HepG2 (cell line): ENCODE results near the gene ZNF747. TPM values are rescaled to one million over a fixed set of nuclear protein-coding genes. Genes with fewer than 3 reads are reported as not detected.

Experiments
- ARNT ChIP-seq: fragments of 450-650 bp; IDR thresholded peaks from 2 replicates; pipeline ENCODE4 v1.6.1; 2017
- ELF3 ChIP-seq: IDR thresholded peaks from 2 replicates; pipeline ENCODE4 v1.6.1; 2016; ENCODE audit warnings: missing genetic modification reagents, missing compliant biosample characterization
- HNRNPL ChIP-seq: fragments of 200-400 bp; formaldehyde crosslinking; IDR thresholded peaks from 2 replicates; pipeline ENCODE4 v1.6.1; 2017; ENCODE audit warnings: mild to moderate bottlenecking, low read depth, low read length
- KLF13 ChIP-seq: sonication (generic); formaldehyde crosslinking; IDR thresholded peaks from 2 replicates; pipeline ENCODE4 v1.4.0; 2020; ENCODE audit warnings: mild to moderate bottlenecking, missing genetic modification reagents
- NFKB2 ChIP-seq: sonication (generic); formaldehyde crosslinking; IDR thresholded peaks from 2 replicates; pipeline ENCODE4 v1.4.0; 2020; ENCODE audit warnings: missing genetic modification reagents, borderline replicate concordance
- ONECUT2 ChIP-seq: sonication (generic); formaldehyde crosslinking; IDR thresholded peaks from 2 replicates; pipeline ENCODE4 v1.4.0; 2020; ENCODE audit warnings: missing genetic modification reagents
- SATB2 ChIP-seq: sonication (generic); formaldehyde crosslinking; IDR thresholded peaks from 2 replicates; pipeline ENCODE4 v1.5.0; 2020; ENCODE audit warnings: missing genetic modification reagents
- SRSF4 ChIP-seq: fragments of 200-400 bp; formaldehyde crosslinking; IDR thresholded peaks from one replicate; pipeline ENCODE4 v1.6.1; 2018; ENCODE audit warnings: mild to moderate bottlenecking, low read depth, low read length, moderate library complexity; ENCODE audit not compliant: poor library complexity, severe bottlenecking
- SRSF9 ChIP-seq: fragments of 200-400 bp; formaldehyde crosslinking; IDR thresholded peaks from 2 replicates; pipeline ENCODE4 v1.6.1; 2018; ENCODE audit warnings: borderline replicate concordance, mild to moderate bottlenecking, low read depth, low read length; ENCODE audit not compliant: insufficient read depth, poor library complexity, severe bottlenecking
- ZBTB10 ChIP-seq: sonication (generic); formaldehyde crosslinking; IDR thresholded peaks from 2 replicates; pipeline ENCODE4 v1.4.0; 2020; ENCODE audit warnings: missing genetic modification reagents, borderline replicate concordance
- ZBTB42 ChIP-seq: sonication (generic); formaldehyde crosslinking; IDR thresholded peaks from 2 replicates; pipeline ENCODE4 v1.5.0; 2020; ENCODE audit warnings: mild to moderate bottlenecking, missing genetic modification reagents
- ZNF10 ChIP-seq: sonication (generic); formaldehyde crosslinking; IDR thresholded peaks from 2 replicates; pipeline ENCODE4 v1.4.0; 2020; ENCODE audit warnings: mild to moderate bottlenecking, low read depth, missing genetic modification reagents, borderline replicate concordance
- ZNF276 ChIP-seq: sonication (generic); formaldehyde crosslinking; IDR thresholded peaks from 2 replicates; pipeline ENCODE4 v1.4.0; 2020; ENCODE audit warnings: mild to moderate bottlenecking, low read depth, missing genetic modification reagents
- ZNF546 ChIP-seq: sonication (generic); formaldehyde crosslinking; conservative IDR thresholded peaks from 2 replicates; pipeline ENCODE4 v1.8.1; 2023; ENCODE audit warnings: mild to moderate bottlenecking, missing genetic modification reagents
- ZNF598 ChIP-seq: sonication (generic); formaldehyde crosslinking; IDR thresholded peaks from 2 replicates; pipeline ENCODE4 v1.5.1; 2020; ENCODE audit warnings: mild to moderate bottlenecking, missing genetic modification reagents, borderline replicate concordance
- ZNF672 ChIP-seq: sonication (generic); formaldehyde crosslinking; IDR thresholded peaks from 2 replicates; pipeline ENCODE4 v1.8.1; 2022; ENCODE audit warnings: missing genetic modification reagents
- polyA plus RNA-seq, 8 experiments: library from polyadenylated mRNA; depleted of rRNA in 3 of 8; stranded (reverse) in 7 of 8; unstranded in 1 of 8; fragments of >200 nt; fragmentation: Illumina TruSeq in 4 of 8; extraction: Trizol in 4 of 8; gene quantifications; 2 replicates each; pipeline versions ENCODE4 v1.2.1 to v1.2.3, GENCODE V29; 2011 to 2016; ENCODE audit warnings: low read depth in 4 of 8, missing spikeins in 1 of 8, mixed read lengths in 1 of 8; ENCODE audit not compliant: insufficient read depth in 1 of 8
- total RNA-seq, 5 experiments: library from RNA; depleted of rRNA; stranded (reverse); fragments of >200 nt; fragmentation: Illumina TruSeq; extraction: Trizol; gene quantifications; 2 replicates each; pipeline ENCODE4 v1.2.3, GENCODE V29; 2016; ENCODE audit warnings: low read depth in 1 of 5
- TF ChIP-seq, protein P1 (sequence below): sonication (generic); formaldehyde crosslinking; IDR thresholded peaks from 2 replicates; pipeline ENCODE4 v1.4.0; 2020; ENCODE audit warnings: mild to moderate bottlenecking, missing genetic modification reagents
- TF ChIP-seq, protein P2 (sequence below): sonication (generic); formaldehyde crosslinking; IDR thresholded peaks from 2 replicates; pipeline ENCODE4 v1.4.0; 2020; ENCODE audit warnings: mild to moderate bottlenecking, missing genetic modification reagents, borderline replicate concordance

ZNF747 gene
- total and polyA plus RNA-seq, 2 of the 13 experiments (the other 11 are each of a cell fraction or from before 2014, with no cell fraction given), result 7.2 to 10.2 TPM

DNA sequence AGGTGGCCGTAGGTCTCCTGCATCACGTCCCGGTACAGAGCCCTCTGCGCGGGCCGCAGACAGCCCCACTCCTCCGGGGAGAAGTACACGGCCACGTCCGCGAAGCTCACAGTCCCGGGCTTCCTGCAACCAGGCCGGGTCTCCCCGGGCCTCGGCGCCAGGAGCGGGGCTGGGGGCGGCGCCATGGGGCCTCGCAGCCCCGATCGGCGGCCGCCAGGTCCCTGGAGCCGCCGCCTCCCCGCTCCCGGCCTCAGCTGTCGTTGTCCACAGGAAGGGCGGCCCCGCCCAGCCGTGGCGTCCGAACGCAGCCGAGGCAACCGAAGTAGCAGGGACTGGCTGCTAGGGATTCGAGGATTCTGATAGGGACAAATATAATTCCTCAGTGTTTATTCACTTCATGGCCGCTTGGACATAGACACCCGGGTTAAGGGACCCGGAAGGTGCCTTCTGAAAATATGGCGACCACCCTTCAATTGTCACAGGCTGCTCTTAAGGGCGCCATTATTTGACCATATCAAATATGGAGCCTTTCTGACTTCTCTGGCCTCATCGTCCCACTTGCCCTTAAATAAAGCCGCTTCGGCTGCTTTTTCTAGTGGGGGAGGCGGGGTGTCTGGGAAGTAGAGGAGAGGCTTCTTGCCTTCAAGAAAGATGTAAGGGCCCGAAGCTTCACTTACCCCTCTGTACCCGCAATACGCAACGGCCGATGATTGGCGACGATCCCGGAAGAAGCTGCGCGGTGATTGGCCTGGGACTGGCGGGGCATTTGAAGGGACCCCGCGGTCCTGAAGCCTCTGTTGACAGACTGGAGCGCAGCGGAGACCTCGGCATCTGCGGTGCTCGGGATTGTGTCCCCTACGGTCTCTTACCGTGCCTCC, 37.0 kb upstream of the ZNF747 start, which contains the start of gene ZNF688 (continued):
- TF ChIP-seq ZNF276 (CRISPR knock-in tag) (peak; percentile 26; the same call in 1 of the 2 replicates), KLF13 (no peak; the same call in 1 of the 2 replicates), ZNF10 (CRISPR knock-in tag) (no peak), ZNF546 (CRISPR knock-in tag) (0 out of 2 replicates have a peak, but pooled peaks have one; percentile 60), ARNT (no peak), NFKB2 (no peak), SRSF9 (no peak), ONECUT2 (CRISPR knock-in tag) (no peak), ZBTB42 (CRISPR knock-in tag) (no peak; the same call in 1 of the 2 replicates), ZNF672 (no peak), SATB2 (CRISPR knock-in tag) (no peak; the same call in 1 of the 2 replicates), HNRNPL (peak; percentile 74; the same call in 1 of the 2 replicates), ELF3 (CRISPR knock-in tag) (peak; percentile 82), ZBTB10 (CRISPR knock-in tag) (peak; percentile 18; the same call in 1 of the 2 replicates), ZNF598 (CRISPR knock-in tag) (no peak), SRSF4 (no peak)
- TF ChIP-seq, protein P1, sequence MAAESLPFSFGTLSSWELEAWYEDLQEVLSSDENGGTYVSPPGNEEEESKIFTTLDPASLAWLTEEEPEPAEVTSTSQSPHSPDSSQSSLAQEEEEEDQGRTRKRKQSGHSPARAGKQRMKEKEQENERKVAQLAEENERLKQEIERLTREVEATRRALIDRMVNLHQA (CRISPR knock-in tag), result no peak
- TF ChIP-seq, protein P2, sequence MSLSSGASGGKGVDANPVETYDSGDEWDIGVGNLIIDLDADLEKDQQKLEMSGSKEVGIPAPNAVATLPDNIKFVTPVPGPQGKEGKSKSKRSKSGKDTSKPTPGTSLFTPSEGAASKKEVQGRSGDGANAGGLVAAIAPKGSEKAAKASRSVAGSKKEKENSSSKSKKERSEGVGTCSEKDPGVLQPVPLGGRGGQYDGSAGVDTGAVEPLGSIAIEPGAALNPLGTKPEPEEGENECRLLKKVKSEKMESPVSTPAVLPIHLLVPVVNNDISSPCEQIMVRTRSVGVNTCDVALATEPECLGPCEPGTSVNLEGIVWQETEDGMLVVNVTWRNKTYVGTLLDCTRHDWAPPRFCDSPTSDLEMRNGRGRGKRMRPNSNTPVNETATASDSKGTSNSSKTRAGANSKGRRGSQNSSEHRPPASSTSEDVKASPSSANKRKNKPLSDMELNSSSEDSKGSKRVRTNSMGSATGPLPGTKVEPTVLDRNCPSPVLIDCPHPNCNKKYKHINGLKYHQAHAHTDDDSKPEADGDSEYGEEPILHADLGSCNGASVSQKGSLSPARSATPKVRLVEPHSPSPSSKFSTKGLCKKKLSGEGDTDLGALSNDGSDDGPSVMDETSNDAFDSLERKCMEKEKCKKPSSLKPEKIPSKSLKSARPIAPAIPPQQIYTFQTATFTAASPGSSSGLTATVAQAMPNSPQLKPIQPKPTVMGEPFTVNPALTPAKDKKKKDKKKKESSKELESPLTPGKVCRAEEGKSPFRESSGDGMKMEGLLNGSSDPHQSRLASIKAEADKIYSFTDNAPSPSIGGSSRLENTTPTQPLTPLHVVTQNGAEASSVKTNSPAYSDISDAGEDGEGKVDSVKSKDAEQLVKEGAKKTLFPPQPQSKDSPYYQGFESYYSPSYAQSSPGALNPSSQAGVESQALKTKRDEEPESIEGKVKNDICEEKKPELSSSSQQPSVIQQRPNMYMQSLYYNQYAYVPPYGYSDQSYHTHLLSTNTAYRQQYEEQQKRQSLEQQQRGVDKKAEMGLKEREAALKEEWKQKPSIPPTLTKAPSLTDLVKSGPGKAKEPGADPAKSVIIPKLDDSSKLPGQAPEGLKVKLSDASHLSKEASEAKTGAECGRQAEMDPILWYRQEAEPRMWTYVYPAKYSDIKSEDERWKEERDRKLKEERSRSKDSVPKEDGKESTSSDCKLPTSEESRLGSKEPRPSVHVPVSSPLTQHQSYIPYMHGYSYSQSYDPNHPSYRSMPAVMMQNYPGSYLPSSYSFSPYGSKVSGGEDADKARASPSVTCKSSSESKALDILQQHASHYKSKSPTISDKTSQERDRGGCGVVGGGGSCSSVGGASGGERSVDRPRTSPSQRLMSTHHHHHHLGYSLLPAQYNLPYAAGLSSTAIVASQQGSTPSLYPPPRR (CRISPR knock-in tag), result peak; percentile 18; the same call in 1 of the 2 replicates
